Islet of Langerhans (tissue), 1 donor: ENCODE measurements around the gene CDH5.

ENCODE experiments used
- FAIRE-seq: peaks from one replicate; lab custom pipeline; 2011; peaks lifted over from hg19 to GRCh38; lab: Jason Lieb, UNC

Gene CDH5

DNA sequence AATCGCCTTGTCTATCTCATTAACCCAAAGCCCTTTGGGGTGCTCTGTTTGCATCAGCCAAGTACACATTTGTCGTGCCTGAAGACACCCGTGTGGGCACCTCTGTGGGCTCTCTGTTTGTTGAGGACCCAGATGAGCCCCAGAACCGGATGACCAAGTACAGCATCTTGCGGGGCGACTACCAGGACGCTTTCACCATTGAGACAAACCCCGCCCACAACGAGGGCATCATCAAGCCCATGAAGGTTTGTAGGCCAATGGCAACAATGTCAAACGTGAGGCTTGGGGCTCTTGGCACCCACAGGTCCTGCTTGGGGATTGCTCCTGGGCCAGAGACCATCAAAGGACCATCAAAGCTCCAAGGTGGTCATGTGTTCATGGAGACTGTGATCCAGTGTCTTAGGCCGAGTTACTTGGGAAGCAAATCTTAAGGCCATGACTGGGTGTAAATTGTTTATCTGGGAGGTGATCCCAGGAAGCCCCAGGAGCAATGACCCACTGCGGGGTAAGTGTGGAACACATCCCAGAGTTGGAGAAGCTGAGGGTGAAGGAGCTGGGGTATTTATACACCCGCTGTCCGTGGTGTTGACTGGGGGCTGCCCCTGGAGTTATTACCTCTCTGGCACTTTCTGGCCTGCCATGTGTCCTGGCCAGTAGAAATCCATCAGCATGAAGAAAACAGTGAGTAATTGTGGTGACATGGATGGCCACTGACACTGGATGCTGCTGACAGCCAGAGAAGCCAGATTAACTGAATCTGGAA is 24.0 kb downstream of the CDH5 start:
- no peak for FAIRE-seq

DNA sequence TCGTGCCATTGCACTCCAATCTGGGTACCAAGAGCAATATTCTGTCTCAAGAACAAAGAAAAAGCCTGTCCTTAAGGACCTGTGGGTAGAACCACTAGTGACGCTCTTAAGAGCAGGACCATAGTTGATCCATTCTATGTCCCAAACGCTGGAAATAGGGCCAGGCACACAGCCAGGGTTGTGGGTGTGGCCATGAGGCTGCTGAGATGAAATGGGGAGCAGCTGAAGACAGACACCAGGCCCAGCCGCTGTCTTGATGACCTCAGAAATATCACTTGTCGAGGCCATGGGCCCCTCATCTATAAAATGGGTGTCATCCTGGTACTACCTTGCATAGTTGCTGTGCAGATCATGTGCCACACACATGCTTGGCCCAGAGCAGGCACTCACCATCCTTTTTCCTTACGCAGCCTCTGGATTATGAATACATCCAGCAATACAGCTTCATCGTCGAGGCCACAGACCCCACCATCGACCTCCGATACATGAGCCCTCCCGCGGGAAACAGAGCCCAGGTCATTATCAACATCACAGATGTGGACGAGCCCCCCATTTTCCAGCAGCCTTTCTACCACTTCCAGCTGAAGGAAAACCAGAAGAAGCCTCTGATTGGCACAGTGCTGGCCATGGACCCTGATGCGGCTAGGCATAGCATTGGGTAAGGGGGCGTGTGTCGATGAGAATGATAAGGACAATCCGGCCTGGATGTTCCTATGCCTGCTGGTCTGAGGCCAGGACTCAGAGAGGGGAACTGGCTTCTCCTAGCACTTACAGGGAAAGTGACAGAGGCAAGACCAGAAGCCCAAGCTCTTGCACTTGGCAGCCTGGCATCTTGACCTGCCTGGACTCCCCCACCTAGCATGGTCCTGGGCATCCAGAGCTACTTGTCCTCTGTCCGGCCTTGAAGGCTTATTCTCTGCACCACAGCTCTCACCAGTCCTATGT is 25.5 kb downstream of the CDH5 start:
- FAIRE-seq = no peak

DNA sequence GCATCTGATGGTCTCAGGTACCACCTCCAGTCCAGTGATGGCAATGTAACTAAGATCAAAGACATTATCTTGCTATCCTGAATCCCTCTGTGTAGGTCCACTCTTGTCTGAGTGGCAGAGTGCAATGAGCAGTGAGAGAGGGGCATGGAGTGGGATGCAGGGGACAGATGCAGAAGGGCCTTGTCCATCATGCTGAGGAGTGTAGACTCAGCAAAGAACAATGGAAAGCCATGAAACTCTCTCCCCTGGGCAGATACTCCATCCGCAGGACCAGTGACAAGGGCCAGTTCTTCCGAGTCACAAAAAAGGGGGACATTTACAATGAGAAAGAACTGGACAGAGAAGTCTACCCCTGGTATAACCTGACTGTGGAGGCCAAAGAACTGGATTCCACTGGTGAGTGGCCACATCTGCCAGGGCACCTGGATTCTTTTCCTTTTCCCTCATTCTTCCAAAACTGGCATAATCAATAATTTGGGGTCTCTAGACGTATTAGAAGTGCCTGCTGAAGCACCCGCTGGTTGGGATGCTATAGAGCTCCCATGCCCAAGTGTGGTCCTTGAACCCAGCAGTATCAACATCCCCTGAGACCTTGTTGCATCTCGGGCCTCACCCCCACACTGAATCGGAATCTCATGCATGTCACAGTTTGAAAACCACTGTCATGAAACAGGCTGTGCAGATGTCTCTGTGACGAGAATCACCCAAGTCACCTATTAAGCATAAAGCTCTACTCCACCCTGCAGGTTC is 29.5 kb downstream of the CDH5 start:
- FAIRE-seq = no peak

DNA sequence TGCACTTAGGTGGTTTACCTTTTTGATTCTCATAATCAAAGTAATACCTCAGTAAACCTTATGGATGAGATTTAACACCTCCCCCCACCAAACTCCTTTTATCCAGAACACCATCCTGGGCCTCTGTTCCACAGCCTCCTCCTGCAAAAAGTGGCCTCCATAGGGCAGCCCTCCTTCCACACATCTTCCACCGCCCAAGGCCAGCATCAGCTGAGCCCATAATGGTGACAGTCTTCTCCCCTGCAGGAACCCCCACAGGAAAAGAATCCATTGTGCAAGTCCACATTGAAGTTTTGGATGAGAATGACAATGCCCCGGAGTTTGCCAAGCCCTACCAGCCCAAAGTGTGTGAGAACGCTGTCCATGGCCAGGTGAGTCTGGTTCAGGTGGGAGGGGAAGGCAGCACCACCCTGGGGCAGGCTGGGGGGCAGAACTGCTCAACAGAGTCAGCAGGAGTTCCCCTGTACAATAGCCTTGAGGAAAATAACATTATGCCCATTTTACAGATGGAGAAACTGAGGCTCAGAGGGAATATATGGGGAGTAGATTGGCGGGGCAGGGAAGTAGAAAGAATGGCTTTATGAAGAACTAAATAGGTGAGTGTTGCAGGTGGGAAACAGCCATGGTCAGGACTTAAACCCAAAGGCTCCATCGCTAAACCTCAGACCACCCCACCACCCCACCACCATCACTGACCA is 31.4 kb downstream of the CDH5 start:
- FAIRE-seq = no peak

DNA sequence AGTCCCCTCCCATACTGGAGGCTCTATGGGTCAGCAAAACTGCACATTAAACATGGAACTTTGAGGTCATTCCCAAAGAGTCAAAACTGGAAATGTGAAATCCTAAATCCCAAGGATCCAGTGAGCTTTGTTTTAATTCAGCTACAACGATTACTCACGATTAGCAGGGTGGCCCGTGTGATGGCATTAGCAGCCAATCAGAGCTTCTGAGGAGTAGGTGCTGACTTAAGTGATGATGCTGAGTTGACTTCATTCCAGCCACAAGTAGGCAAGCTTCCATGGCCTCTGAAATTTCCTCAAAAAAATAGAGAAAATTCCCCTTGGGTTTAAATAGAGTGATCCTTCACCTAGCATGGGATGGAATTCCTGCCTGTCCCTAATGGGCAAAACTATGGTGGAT is 32.5 kb downstream of the CDH5 start:
- FAIRE-seq = no peak

DNA sequence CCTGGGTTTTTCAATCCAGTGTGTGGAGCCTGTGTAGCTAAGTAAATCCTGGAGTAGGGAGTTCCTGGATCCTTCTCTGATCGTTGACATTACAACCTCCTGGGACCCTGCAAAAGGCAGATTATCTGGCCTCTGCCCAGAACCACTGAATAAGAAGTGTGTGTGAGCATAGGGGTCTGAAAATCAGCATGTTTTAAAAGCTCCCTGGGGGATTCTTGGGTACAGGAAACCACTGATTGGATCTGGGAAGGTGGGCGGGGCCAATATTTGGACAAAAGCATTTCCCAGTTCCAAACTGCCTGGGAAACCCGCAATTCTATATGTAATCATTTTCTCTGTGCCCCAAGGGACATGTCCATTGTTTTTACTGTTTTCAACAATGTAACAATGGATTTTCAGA is 33.4 kb downstream of the CDH5 start:
- no peak for FAIRE-seq

DNA sequence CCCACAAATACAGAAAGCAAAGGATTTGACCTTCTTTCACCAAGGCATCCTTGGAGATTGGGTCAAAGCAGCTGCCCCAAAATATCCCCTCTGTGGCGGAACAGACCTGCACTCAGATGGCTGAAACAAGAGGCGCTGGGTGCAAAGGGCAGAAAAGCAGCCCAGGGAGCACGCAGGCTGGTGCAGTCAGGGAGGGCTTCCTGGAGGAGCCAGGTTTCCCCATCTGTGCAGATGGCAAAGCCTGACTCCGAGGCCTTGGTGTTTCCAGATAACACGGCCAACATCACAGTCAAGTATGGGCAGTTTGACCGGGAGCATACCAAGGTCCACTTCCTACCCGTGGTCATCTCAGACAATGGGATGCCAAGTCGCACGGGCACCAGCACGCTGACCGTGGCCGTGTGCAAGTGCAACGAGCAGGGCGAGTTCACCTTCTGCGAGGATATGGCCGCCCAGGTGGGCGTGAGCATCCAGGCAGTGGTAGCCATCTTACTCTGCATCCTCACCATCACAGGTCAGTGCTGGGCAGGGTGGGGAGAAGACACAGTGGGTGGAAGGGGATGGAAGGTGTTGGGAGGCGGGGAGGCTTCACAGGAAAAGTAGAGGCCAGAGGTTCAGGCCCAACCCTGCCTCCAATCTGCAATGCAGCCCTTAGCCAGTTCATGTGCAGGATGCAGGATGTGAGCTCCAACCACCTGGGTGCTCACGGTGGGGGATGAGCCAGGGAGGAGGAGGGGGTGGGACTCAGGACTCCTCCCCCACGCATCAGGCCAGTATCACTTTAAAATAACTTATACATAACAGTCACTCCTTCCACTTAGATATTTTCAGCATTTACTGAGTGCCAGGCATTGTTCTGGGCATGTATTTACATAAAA is 34.3 kb downstream of the CDH5 start:
- FAIRE-seq = no peak

DNA sequence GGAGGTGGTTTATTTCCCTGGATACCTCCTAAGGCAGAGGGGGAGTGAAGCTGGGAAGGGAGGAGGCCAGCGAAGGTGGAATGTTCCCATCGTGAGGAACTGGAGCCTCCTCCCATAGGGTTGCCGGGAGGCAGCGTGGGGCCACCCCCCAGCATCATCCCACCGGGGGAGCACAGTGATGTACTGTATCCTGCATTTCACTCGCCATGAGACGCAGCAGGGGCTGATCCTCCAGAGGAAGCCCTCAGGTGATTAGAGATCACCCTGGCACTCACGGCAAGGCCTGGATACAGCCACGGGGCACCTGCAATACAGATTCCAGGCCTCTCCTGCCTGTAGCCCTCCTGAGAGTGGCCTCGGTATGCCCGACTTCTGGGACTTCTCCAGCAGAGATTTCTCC is 35.1 kb downstream of the CDH5 start:
- no peak for FAIRE-seq

DNA sequence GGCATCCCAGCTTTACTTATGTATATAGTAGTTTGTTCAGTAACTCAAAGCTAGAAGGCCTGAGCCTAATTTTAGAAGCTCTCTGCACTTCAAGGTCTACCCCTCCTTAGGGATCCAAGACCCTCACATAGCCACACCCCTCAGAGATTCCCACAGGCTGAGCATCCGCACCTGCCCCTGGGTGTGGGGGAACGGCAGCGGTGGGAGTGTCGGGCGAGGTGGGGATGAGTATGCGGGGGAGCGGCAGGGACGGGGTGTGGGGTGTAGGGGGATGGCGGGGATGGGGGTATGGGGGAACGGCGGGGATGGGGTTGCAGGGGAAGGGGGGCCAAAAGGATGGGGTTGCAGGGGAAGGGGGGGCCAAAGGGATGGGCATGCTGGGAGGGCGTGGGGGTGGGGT is 35.7 kb downstream of the CDH5 start:
- no peak for FAIRE-seq

DNA sequence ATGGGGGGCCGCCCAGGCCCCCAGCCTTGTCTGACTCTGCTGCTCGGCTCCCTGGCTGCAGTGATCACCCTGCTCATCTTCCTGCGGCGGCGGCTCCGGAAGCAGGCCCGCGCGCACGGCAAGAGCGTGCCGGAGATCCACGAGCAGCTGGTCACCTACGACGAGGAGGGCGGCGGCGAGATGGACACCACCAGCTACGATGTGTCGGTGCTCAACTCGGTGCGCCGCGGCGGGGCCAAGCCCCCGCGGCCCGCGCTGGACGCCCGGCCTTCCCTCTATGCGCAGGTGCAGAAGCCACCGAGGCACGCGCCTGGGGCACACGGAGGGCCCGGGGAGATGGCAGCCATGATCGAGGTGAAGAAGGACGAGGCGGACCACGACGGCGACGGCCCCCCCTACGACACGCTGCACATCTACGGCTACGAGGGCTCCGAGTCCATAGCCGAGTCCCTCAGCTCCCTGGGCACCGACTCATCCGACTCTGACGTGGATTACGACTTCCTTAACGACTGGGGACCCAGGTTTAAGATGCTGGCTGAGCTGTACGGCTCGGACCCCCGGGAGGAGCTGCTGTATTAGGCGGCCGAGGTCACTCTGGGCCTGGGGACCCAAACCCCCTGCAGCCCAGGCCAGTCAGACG is 36.2 kb downstream of the CDH5 start:
- FAIRE-seq = no peak

DNA sequence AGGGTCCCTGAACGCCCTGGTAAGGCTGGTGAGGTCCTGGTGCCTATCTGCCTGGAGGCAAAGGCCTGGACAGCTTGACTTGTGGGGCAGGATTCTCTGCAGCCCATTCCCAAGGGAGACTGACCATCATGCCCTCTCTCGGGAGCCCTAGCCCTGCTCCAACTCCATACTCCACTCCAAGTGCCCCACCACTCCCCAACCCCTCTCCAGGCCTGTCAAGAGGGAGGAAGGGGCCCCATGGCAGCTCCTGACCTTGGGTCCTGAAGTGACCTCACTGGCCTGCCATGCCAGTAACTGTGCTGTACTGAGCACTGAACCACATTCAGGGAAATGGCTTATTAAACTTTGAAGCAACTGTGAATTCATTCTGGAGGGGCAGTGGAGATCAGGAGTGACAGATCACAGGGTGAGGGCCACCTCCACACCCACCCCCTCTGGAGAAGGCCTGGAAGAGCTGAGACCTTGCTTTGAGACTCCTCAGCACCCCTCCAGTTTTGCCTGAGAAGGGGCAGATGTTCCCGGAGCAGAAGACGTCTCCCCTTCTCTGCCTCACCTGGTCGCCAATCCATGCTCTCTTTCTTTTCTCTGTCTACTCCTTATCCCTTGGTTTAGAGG is 37.1 kb downstream of the CDH5 start:
- FAIRE-seq = no peak

DNA sequence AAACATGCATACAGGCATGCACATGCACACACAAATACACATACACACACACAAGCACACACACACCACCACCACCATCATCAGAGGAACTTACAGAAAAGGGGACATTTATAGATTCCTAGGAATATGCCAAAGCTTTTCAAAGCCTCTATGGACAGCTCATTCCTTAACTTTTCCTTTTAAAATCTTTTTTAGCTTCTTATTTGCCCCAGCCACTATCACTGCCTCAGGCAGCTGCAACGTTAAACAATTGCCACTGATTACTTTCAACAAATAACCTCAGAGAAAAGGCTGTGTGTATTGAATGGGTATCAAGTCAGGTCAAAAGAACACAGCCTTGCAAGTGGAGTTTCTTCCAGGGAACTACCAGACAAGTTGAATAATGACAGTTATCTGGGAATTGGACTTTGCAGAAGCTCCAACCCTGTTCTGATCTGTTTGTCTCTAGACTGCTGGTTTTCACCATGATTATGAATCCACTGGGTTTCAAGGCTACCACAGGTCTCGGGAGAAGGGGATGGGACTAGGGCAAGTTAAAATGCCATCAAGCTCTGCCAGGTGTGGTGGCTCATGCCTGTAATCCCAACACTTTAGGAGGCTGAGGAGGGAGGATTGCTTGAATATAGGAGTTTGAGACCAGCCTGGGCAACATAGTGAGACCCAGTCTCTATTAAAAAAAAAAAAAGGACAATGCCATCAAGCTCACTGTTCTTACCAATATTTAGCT is 38.7 kb downstream of the CDH5 start:
- no peak for FAIRE-seq

DNA sequence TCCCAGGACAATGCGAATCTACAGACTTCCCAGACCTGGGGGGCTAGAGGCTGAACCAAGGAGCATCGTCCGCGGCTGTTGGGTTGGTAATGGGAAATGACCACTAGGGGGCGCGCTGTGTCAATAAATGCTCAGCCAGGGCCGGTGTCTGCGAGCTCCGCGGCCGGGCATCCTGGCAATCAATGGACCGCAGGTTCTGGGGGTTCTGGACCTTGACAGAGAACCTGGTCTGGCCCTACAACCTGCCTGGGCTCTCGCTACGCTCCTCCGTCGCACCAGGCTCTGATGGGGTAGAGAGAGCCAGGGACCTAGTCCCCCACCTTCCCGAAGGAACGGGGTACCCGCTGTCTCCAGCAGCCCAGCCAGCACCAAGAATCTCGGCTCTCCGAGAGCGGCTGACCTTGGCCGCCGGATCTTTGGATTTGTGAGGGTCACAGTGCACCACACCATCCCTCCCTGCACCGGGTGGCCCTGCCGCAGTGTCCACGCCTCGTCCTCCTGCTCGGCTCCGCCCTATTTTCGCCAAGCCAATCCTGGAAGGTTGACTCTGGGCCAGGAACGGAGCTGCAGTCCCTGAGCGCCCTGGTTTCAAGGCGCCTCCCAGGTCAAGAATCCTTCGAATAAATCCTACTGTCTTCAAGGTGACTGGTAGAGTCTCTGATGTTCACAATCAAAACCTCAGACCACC is 40.2 kb downstream of the CDH5 start:
- no peak for FAIRE-seq

DNA sequence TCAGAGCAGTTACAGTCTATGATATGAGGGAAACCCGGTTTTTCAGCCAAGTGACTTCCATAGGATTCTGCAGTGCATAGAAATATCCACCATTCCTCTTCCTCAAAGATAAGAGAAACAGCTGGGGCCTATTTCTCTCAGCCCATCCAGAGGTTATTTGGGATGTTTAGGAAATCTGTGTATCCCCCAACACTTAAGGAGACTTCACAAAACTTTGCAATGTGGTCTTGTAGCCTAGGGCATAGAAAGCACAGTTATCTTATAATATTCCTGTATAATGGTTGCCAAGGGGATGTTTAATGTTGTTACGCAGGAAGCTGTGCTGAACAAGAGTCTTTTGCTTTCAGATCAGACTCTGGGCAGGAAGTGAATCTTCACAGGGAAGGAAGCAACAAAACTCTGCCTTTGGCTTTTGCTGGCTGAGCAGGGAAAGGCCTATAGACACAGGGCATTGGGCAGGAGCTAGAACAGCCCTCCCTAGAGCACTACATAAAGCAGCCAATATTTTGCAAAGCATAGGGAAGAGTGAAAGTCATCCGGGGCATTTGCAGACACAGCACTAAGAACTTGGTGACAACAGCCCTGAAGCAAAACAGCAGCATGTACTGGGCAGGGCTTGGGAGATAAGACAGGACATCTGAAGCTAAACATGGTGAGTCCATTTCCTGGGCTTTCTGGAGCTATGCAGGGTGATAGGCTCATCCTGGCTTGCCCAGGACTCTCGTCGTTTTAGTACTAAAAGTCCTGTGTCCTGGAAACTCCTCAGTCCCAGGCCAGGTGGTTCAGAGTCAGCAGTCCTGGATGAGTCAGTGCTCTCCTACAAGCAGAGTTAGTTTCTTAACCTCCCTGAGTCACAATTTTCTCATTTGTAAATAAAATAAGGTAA is 41.9 kb downstream of the CDH5 start:
- no peak for FAIRE-seq

DNA sequence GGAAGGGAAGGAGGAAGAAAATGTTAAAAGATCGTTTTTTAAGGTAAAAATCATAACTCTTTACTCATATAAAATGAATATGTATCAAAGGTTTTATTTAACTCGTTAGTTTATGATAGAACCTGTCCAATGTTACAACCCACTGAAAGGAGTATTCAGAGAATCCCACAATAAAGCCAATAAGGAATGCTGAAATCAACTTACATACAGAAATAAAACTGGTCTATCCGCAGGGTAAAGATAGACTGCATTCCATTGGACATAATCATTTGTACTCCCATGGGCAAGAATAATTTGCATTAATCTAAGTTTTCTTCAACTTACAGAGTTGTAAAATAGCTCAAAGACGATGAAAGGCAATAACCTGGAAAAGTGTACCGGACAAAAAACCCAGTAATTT is 42.7 kb downstream of the CDH5 start:
- FAIRE-seq = no peak

DNA sequence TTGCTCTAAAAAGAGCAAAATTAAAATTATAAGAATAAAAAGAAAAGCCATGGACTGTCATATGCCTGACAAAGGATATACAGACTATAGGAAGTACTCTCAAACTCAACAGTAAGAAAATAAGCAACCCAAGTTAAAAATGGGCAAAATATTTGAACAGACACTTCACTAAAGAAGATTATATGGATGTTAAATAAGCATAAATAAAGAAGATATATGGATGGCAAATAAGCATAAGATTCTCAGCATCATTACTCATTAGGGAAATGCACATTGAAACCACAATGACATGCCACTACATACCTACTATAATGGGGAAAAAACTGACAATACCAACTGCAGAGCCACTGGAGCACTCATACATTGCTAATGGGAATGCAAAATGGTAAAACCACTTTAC is 45.7 kb downstream of the CDH5 start:
- FAIRE-seq = no peak

DNA sequence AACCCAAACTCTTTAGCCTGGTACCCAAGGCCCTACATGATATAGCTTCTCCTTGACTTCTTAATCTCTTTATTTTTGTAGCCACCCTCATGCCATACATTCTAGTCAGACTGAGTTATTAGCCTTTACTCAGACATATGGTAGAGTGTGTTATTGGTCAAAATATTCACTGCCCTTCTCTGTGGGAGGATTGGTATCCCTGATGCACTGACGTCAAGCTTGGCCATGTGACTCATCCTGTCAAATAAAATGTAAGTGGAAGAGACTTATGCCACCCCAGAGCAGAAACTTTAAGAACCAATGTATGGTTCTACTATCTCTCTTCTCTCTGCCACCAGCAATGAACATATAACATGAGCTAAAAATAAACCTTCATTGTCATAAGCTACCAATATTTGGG is 48.4 kb downstream of the CDH5 start:
- FAIRE-seq = no peak

DNA sequence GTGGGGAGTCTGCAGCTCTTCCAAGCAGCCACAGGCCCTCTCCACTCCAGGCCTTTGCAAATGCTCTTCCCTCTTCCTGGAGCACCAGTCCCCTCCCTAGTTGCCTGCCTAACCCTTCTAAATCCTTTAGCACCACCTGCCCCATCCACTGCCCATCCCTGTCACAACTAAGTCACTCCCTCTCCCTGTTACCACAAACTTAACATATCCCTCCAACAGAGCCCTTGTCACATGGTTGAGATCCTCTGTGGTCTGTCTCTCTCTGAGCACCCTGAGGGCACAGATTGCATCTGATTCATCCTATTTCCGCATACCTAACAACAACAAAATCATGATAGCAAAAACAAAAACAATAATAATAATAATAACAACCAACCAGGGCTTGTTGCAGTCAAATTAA is 49.6 kb downstream of the CDH5 start:
- no peak for FAIRE-seq
